CD4-positive, alpha-beta T cell treated with Interleukin-1 beta for 1 hour (primary cell): ENCODE data around the gene NLGN1.

ENCODE experiments used
- DNase-seq, 2 donors: peaks; one replicate each; pipeline ENCODE4 v3.0.0-alpha.2; 2020 to 2022

Gene NLGN1

DNA sequence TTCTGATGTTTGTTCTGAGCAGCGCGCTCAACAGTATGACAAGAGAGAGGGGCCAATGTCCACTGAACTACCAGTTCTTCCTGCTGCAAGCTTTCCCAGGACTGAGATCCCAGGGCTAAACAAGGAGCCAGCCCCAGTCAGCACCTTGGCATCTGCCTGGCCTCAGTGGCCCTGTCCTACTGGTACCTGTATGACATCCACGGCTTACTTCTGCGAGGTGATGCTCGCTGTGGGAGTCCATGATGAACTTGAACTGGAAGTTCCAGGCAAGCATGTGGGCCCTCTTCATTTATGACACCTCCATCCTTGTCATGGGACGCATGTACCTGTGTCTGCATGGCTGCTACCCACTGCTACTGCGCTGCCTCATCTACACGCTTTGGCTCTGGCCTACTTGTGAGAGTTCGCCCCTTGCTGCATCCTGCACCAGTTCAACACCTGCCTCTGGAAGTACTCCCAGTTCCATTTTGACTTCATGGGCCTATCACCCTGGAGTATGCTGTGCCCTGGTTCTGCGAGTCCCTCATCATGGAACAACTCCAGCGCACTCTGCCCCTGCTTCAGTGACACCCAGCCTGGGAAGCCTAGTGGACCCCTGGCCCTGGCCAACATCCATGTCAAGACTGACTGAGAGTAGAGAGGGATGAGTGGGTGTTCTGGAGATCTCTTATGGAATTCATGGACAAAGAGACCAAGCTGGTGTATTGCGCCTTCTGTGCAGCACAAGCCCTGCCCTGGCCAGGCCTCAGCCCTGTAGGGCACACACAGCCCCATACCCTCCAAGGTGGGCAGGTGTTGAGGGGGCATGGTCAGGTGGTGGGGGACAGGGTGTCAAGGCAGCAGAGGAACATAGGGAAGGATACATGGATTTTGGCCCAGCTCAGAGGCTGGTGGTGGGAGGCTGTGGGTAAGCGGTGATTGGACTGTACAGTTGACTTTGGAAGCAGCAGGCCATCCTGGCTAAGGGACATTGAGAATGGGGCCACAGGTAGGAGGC lies 246.8 kb downstream of the NLGN1 start:
- DNase-seq: no peak

DNA sequence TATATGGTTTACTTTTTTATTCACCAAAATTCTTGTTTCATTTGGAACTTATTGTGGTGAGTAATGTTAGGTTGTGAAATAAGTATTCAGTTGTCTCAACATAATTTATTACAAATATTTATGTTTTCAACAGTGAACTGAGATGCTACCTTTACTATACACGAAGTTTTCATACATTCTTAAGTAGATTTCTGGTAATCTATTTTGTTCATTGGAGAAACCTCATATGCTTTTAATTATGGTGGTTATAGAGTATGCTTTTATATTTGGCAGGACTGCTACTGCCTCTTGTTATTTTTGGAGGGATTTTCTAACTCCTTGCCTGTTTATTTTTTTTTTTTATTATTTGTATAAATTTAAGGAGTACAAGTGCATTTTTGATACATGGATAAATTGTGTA lies 253.1 kb downstream of the NLGN1 start:
- DNase-seq: no peak

DNA sequence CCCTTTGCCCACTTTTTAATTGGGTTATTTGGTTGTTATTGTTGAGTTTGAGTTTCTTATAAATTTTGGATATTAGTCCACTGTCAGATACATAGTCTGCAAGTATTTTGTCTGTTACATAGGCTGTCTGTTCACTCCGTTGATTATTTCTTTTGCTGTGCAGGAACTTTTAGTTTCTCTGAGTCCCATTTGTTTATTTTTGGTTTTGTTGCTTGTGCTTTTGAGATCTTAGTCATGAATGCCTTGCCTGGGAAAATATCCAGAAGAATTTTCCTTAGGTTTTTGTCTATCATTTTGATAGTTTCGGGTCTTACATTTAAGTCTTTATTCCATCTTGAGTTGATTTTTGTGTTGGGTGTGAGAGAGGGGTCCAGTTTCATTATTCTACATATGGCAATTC lies 254.5 kb downstream of the NLGN1 start:
- no peak for DNase-seq

DNA sequence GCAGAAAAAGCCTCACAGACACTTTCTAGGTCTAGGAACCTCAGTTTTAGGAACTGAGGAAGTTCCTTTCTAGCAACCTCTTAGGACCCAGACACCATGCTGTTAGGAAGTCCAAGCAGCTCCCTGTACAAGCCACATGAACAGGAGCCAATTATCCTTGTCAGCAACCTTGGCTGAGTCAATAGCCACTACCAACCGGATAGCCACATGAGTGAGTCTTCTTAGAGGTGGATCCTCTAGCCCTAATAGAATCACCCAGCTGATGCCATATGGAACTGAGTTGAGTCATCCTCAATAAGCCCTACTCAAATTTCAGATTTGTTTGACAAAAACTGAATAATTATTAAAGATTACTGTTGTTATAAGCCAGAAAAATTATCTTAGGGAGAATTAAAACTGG lies 256.2 kb downstream of the NLGN1 start:
- no peak for DNase-seq

DNA sequence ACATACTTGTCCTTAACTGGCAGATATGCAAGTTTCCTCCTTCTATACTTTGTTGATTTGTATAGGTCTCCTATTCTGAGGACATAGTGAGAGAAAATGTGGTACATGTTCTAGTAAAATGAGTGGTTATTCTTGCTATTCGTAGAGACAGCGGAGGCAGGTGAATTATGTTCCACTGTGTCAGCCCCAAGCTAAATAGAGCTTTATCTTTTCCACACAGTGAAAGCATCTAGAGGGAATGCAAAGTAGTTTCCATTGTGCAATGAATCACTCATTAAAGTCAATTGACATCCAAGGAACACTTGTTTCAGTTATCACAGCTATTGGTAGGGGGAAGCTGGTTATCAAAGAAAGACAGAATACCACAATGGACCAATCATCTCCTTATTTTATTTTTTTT lies 262.4 kb downstream of the NLGN1 start:
- no peak for DNase-seq

DNA sequence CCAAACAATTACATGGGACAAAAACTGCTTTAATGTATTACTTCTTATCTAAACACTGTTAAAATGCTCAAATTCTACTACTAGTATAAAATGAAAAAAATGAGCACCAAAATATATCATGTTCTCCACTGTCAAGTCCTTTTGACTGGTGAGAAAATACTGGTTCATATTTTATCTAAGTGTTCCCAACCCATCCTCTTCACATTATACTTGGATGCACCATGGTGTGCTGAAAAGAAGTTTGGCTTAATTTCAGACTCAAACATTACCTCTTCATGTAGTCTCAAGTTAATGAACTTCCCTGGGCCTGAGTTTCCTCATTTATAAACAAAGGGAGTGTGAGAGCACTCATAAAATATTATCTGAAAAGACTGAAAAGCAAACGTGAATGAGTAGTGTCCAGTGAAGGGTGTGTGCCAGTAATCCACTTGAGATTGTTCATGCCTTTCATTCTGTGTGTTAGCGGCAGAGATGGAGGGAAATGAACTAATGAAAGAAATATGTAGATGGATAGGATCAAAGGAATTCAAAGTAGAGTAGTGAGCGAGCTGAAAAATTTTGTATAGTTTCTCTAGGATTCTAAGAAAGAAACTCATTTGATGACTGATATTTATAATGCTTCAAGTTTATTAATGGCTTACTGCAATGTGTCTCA lies 263.2 kb downstream of the NLGN1 start:
- no peak for DNase-seq

DNA sequence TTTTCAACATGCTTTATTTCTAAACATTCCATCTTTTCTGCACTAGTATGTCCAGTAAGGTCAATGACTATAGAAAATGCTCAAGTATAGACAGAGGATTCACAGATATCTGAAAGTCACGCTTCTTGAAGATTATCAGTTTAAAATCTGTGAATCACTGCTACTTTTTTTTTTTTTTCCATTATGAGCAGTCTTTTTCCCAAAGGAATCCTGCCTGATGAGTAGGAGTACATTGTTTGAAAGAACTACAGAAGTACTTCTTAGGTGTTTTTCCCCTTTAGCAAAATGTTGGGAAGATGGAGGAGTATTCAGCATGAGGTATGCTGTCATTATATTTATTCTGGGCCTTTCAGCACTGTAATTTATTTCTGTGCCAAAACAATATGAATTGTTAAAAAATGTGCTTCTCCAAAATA lies 266.2 kb downstream of the NLGN1 start:
- no peak for DNase-seq

DNA sequence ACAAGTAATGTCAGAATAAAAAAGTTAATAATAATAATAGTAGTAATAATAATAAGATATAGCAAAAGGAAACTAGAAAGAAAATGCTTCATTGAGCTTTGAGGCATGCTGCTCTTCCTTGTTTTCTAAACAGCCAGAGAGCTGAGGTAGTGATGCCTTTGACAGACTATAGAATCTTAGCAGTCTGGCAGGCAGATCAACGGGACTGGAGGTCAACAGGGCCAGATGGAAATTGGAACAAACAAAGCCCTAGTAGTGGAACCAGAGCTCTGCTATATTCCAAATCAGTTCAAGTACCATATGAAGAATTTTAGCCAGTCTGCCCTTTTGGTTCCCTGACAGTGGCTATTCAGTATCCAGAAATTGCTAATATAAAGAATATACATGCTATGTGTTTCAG lies 278.6 kb downstream of the NLGN1 start:
- DNase-seq: no peak

DNA sequence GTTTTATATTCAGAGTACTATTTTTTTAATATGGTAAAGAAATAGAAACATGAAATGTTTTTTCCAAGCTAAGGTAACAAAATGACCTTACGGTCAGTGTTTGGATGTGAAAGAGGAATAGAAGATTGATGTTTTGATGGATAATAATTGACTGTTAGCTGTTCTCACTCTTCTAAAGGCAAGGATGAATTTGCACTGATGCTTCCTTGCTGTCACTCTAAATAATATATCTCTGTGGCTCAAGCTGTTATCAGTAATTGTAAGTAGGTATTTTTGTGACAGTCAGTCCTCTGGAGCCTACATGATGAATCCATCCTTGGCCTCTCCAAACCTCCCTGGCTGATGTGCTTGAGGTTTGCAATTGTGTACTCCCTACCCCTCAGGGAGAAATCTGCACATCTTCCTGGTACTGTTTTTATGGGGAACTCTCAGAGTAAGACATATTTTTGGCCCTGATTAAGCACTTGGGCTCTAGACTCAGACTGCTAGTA lies 283.7 kb downstream of the NLGN1 start:
- DNase-seq: no peak

DNA sequence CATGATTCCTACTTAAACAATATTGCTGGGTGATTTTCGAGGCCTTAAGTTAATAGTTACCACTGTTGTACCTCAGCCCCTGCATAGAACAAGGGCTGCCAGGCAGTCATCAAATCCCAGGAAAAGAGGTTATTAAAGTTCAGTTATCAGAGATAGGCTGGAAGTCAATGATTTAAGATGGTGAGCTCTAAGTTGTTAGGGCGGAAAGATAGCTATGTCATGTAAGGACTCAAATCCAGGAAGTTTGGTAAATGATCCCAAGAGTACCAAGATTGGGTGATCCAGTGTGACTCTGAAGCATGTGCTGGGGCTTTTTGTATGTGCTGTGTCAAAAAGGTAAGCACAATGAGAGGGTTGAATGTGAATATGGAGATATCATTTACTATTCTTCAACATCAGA lies 287.9 kb downstream of the NLGN1 start:
- no peak for DNase-seq

DNA sequence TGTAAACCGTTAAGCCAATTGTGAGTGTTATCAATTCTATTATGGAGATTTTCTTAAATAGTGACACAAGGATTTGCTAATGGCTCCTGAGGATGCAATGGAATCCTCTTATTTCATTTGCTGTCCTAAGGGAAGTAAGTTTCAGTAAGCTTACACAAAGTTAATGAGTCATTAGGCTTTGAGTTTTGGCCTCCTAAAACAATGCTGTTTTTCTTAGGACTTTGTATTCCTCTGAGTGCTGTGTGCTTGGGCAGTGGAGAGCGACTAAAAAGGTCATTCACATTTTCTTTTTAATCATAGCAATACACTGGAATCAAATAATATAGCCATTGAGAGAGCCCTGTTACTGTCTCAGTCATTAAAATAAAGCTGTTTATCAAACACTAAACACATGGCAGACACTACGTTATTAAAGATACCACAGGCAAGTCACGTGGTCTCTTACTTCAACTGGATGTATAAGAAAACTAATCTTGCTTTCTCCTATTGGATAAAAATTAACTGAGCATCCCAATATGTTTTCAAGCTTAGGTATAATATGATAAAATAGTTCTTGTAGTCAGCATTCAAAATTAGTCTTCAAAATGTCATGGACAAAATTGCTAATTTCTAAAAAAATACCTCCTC lies 290.8 kb downstream of the NLGN1 start:
- no peak for DNase-seq

DNA sequence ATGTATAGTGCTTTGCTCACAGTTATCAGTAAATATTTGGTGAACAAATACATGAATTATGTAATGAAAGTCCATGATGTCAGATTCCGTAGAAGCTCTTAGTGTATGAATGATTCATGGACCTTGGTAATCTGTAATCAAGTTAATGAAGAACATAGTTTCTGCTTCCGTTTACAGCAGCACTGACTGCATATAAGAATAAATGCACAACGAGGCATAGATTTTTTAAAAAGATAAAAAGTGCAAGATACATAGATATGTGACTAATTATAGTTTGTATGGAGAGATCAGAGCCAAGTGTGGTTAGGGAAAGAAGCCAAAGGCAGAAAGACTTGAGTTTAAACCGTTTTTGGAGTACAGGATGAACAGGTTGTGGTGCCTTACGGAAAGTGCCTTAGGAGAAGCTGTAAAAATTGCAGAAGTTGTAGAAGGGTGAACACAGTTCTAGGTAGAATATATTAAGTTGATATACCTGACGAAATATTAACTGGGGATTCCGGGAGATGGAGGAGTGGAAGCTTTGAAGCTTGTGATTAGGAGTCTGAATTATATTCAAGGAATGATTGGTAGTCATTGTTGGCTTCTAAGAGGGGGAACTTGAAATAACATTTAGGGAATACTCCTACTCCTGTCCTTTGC lies 293.1 kb downstream of the NLGN1 start:
- DNase-seq: no peak

DNA sequence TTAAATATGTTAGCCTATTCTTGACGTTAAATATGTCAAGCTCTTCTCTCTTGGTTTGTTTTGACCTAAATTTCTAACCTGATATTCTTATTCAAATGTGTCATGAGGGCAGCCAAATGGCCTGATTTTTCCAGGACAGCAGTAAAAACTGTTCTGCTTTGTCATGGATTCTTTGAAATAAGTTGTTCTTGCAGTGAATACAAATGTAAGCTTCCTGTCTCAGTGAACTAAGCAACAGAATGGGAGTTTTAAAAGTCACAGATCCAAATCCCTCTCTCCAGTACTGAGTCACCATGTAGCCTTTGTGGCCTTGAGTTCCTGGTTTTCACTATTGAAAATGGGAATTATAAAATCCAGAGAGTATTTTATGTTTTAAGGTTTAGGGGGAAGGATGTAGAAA lies 301.8 kb downstream of the NLGN1 start:
- DNase-seq: no peak

DNA sequence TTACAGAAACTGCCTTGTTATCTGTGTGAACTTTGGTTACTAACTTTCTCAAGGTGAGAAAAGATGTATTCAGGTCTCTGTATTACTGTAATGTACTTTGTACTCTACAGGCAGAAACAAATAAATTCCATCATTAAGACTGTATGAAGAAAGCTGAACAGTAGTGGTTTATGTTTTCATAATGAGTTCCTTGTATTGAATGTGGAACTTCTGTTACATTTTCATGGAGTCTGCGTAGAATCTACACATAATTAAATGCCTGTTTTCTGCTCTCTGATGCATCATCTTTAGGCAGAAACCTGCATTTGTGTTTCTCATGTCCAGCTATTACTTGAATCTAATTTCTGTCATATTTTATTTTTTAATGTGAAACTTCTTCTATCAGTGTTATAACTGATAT lies 302.8 kb downstream of the NLGN1 start:
- DNase-seq: no peak

DNA sequence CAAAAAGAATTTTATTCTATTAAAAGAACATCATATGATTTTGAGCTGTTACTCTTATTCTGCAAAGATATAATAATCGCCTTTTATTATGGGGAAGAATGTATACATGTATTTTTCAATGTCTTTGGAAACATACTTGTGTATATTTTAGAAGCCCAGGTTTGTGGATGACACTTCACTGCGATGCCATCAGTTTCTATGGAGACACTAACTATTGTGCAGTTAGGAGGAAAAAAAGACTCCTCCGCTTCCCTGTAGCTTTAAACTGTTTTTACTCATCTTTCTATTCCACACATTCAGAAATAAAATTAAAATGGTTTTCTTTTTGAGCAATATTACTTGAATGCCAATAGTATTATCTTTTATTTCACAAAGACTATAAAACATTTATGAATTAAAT lies 305.0 kb downstream of the NLGN1 start:
- DNase-seq: no peak

DNA sequence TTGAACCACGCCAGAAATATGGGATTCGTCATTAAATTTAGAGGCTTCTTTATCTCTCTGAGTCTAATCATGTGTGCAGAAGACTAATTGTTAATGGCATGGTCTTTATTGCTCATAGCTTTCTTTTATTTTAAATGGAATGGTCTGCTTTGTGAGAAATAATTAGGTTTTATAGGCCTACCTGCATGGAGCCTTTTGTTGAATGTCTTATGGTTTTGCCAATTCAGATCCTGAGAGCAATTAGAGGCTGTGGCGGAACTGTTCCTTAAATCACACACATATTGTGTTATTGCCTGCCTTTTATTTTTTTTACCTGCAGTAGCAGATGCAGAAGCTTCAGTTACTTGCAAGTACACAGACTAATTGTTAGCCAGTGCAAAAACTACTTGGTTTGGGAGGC lies 306.2 kb downstream of the NLGN1 start:
- no peak for DNase-seq

DNA sequence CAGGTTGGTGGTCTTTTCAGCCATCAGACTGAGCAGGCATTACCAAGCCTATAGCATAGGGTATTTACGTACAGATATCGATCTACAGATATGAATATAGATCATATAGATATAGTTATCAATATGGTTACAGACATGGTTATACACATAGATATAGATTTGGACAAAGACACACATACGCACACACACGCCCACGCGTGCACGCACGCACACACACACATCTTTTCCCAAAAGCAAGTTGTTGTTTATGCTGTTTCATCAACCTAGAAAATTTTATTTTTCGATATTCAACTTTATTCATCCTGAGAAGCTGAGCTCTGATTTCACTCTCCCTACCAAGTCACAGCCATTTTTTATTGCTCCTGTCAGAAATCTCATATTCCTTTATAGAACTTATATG lies 309.1 kb downstream of the NLGN1 start:
- DNase-seq: no peak

DNA sequence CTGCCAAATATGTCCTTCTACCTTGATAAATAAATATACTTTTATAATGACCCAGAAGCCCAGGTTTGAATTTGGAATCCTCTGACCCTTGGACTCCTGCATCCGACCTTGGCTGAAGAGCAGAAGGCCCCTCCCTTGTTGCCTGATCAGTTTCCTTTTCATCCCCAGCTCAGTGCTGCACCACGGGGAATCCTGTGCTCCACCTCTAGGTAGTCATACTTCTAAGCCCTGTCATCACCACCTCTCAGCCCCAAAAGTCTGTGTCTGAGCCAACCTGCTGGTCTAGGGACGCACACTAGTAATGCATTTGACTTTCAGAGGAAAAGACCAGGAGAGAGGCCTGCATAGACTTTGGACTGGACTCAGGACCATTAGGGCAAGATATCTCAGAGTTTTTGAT lies 310.6 kb downstream of the NLGN1 start:
- DNase-seq: no peak

DNA sequence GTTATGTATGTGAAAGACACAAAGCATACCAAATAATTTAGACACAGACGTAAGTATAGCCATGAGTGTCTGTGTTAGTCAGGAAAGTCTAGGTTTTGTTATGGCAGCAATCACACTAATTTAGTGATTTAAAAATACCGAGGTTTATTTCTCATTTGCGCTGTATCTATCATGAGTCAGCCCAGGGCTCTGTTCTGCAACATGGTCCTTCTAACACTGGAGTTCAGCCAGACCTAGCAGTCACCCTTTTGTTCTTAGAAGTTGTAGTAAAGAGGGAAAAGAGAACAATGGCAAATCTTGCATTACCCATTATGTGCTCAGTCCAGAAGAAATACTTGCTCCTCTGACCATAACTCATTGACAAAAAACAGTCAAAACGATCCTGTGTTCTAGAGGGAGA lies 311.5 kb downstream of the NLGN1 start:
- DNase-seq: no peak

DNA sequence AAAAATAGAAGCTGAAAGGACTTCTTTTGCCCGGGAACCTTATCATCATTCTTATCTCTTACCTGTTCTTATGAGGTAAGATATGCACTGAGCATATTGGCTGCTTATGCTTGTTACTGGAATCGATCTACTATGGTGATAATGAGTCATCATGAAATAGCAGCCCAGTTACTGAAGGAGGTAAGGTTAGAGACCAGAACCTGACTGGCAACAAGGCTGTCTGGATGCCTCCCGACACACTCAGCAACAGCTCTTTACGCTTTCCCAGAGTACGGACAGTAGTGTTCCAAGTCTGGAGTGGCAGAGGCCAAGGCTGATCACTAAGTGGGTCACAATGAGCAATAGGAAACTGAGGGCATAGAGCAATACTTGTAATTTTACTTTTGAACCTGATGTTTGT lies 314.1 kb downstream of the NLGN1 start:
- no peak for DNase-seq

DNA sequence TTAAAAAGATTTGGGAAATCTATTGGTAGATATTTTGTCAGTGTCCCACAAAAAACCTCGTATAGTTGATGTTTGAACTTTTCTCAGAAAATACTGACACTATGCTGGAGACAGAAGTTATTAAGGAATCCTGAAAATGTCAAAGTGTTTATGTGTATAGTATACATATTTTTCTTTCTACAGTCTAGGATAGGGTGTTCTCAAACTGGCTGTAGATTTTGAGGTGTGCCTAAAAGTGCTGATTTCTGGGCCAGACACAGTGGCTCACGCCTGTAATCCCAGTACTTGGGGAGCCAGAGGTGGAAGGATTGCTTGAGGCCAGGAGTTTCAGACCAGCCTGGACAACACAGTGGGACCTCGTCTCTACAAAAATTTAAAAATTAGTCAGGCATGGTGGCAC lies 322.0 kb downstream of the NLGN1 start:
- DNase-seq: no peak

DNA sequence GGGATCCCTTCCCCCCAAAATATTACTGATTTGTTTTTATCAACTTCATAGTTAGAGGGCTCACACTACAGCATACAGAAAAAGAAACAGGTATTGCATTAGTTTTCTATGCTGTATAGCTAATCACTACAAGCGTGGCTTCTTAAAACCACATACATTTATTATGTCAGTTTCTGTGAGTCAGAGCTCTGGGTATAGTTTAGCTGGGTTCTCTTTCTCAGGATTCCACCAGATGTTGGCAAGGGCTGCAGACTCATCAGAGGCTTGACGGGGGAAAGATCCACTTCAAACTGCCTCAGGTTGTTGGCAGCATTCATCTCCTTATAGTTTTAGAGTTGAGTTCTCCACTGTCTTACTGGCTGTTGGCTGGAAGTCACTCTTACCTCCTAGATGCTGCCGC lies 328.0 kb downstream of the NLGN1 start:
- DNase-seq: no peak

DNA sequence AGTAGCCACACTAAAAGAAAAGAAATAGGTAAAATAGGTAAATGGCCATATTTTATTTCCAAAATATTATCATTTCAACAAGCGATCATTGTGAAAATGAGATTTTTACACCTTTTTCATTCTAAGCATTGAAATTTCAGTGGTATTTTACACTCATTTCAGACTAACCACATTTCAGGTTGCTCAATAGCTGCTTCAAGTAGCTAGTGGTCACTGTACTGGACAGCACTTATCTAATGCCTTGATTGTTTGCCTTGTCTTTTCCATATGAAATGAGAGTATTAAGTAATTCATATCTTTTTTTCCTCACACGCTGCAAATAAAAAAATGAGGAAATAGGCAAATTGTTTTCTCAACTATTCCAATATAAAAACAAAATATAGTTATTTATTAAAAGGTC lies 332.8 kb downstream of the NLGN1 start:
- no peak for DNase-seq
